ENCODE measurements around the gene IGF2R. TPM values are rescaled to one million over a fixed set of nuclear protein-coding genes. Genes with fewer than 3 reads are reported as not detected.

Gene IGF2R
- total RNA-seq, 1 experiment from 2014 or later: 75.3 TPM

DNA sequence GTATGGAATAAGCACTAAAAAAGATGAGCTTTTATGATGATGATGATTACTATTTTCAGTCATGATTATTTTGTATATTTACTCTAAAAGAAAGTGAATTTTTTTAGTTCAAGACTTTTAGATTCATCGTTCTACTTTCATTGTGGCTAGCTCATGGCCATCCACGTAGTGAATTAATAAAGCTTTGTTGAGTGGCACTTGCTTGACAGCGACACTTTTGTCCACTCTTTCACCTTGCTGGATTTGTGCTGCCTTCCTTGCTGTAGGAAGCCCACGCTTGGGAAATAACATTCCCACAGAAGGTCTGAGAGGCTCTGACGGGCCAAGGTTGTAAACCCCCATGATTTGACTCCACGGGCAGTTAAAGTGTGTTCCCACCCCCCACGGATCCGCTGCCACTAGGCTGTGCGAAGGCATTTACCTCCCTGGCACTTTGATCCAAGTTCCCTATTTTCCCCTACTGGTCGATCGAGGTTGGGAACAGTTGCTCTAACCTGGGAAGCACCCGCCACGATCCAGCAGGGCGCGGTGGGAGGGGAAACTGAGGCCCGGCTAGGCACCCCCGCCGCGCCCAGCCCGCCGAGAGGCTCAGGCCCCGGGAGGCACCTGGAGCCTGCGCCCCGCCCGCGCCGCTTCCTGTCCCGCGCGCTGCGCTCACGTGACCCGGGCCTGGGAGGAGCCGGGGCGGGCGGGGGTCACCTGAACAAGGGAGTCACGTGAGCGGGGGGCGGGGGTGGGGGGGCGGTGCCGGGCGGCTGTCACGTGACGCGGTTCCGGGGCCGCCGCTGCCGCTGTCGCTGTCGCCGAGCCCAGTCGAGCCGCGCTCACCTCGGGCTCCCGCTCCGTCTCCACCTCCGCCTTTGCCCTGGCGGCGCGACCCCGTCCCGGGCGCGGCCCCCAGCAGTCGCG lies at the start of gene IGF2R (continued):
- no peak for TF ChIP-seq ZNF219 (CRISPR knock-in tag; IDR thresholded peaks at IDR 0.05; ENCODE audit: borderline replicate concordance)
- TF ChIP-seq, protein P1, sequence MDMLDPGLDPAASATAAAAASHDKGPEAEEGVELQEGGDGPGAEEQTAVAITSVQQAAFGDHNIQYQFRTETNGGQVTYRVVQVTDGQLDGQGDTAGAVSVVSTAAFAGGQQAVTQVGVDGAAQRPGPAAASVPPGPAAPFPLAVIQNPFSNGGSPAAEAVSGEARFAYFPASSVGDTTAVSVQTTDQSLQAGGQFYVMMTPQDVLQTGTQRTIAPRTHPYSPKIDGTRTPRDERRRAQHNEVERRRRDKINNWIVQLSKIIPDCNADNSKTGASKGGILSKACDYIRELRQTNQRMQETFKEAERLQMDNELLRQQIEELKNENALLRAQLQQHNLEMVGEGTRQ (CRISPR knock-in tag; IDR thresholded peaks at IDR 0.05): peak; percentile 96
- TF ChIP-seq, protein P2, sequence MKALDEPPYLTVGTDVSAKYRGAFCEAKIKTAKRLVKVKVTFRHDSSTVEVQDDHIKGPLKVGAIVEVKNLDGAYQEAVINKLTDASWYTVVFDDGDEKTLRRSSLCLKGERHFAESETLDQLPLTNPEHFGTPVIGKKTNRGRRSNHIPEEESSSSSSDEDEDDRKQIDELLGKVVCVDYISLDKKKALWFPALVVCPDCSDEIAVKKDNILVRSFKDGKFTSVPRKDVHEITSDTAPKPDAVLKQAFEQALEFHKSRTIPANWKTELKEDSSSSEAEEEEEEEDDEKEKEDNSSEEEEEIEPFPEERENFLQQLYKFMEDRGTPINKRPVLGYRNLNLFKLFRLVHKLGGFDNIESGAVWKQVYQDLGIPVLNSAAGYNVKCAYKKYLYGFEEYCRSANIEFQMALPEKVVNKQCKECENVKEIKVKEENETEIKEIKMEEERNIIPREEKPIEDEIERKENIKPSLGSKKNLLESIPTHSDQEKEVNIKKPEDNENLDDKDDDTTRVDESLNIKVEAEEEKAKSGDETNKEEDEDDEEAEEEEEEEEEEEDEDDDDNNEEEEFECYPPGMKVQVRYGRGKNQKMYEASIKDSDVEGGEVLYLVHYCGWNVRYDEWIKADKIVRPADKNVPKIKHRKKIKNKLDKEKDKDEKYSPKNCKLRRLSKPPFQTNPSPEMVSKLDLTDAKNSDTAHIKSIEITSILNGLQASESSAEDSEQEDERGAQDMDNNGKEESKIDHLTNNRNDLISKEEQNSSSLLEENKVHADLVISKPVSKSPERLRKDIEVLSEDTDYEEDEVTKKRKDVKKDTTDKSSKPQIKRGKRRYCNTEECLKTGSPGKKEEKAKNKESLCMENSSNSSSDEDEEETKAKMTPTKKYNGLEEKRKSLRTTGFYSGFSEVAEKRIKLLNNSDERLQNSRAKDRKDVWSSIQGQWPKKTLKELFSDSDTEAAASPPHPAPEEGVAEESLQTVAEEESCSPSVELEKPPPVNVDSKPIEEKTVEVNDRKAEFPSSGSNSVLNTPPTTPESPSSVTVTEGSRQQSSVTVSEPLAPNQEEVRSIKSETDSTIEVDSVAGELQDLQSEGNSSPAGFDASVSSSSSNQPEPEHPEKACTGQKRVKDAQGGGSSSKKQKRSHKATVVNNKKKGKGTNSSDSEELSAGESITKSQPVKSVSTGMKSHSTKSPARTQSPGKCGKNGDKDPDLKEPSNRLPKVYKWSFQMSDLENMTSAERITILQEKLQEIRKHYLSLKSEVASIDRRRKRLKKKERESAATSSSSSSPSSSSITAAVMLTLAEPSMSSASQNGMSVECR (CRISPR knock-in tag; IDR thresholded peaks at IDR 0.05; ENCODE audit: borderline replicate concordance): no peak
- no peak for TF ChIP-seq TEAD4 (CRISPR knock-in tag; IDR thresholded peaks at IDR 0.05)
- TF ChIP-seq NFE2L1 (CRISPR knock-in tag; IDR thresholded peaks at IDR 0.05): no peak
- TF ChIP-seq JUN (CRISPR knock-in tag; IDR thresholded peaks at IDR 0.05): no peak
- TF ChIP-seq, protein P3, sequence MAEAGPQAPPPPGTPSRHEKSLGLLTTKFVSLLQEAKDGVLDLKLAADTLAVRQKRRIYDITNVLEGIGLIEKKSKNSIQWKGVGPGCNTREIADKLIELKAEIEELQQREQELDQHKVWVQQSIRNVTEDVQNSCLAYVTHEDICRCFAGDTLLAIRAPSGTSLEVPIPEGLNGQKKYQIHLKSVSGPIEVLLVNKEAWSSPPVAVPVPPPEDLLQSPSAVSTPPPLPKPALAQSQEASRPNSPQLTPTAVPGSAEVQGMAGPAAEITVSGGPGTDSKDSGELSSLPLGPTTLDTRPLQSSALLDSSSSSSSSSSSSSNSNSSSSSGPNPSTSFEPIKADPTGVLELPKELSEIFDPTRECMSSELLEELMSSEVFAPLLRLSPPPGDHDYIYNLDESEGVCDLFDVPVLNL (CRISPR knock-in tag; IDR thresholded peaks at IDR 0.05; ENCODE audit: borderline replicate concordance, low read depth): no peak
- TF ChIP-seq ZNF671 (CRISPR knock-in tag; IDR thresholded peaks at IDR 0.05): no peak
- TF ChIP-seq IRF2 (CRISPR knock-in tag; IDR thresholded peaks at IDR 0.05; ENCODE audit: borderline replicate concordance, low read depth): no peak
- no peak for TF ChIP-seq KAT7 (CRISPR knock-in tag; IDR thresholded peaks at IDR 0.05; ENCODE audit: borderline replicate concordance)
- TF ChIP-seq, protein P4, sequence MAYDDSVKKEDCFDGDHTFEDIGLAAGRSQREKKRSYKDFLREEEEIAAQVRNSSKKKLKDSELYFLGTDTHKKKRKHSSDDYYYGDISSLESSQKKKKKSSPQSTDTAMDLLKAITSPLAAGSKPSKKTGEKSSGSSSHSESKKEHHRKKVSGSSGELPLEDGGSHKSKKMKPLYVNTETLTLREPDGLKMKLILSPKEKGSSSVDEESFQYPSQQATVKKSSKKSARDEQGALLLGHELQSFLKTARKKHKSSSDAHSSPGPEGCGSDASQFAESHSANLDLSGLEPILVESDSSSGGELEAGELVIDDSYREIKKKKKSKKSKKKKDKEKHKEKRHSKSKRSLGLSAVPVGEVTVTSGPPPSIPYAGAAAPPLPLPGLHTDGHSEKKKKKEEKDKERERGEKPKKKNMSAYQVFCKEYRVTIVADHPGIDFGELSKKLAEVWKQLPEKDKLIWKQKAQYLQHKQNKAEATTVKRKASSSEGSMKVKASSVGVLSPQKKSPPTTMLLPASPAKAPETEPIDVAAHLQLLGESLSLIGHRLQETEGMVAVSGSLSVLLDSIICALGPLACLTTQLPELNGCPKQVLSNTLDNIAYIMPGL (CRISPR knock-in tag; IDR thresholded peaks at IDR 0.05): no peak
- TF ChIP-seq ZNF317 (CRISPR knock-in tag; IDR thresholded peaks at IDR 0.05; ENCODE audit: borderline replicate concordance, low read depth): no peak
- TF ChIP-seq RELA (CRISPR knock-in tag; IDR thresholded peaks at IDR 0.05; ENCODE audit: borderline replicate concordance): no peak
- no peak for TF ChIP-seq GRHL2 (CRISPR knock-in tag; IDR thresholded peaks at IDR 0.05; ENCODE audit: insufficient replicate concordance, severe bottlenecking)
- no peak for TF ChIP-seq HMGA2 (CRISPR knock-in tag; IDR thresholded peaks at IDR 0.05)
- TF ChIP-seq, protein P5, sequence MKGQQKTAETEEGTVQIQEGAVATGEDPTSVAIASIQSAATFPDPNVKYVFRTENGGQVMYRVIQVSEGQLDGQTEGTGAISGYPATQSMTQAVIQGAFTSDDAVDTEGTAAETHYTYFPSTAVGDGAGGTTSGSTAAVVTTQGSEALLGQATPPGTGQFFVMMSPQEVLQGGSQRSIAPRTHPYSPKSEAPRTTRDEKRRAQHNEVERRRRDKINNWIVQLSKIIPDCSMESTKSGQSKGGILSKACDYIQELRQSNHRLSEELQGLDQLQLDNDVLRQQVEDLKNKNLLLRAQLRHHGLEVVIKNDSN (CRISPR knock-in tag; IDR thresholded peaks at IDR 0.05): peak; percentile 92
- TF ChIP-seq ZNF416 (CRISPR knock-in tag; IDR thresholded peaks at IDR 0.05): no peak
- TF ChIP-seq ZNF423 (CRISPR knock-in tag; IDR thresholded peaks at IDR 0.05): peak; percentile 58; the same call in 1 of the 2 replicates
- TF ChIP-seq, protein P6, sequence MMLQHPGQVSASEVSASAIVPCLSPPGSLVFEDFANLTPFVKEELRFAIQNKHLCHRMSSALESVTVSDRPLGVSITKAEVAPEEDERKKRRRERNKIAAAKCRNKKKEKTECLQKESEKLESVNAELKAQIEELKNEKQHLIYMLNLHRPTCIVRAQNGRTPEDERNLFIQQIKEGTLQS (CRISPR knock-in tag; conservative IDR thresholded peaks at IDR 0.05): no peak
- TF ChIP-seq MXD4 (CRISPR knock-in tag; IDR thresholded peaks at IDR 0.05; ENCODE audit: borderline replicate concordance): no peak
- TF ChIP-seq, protein P7, sequence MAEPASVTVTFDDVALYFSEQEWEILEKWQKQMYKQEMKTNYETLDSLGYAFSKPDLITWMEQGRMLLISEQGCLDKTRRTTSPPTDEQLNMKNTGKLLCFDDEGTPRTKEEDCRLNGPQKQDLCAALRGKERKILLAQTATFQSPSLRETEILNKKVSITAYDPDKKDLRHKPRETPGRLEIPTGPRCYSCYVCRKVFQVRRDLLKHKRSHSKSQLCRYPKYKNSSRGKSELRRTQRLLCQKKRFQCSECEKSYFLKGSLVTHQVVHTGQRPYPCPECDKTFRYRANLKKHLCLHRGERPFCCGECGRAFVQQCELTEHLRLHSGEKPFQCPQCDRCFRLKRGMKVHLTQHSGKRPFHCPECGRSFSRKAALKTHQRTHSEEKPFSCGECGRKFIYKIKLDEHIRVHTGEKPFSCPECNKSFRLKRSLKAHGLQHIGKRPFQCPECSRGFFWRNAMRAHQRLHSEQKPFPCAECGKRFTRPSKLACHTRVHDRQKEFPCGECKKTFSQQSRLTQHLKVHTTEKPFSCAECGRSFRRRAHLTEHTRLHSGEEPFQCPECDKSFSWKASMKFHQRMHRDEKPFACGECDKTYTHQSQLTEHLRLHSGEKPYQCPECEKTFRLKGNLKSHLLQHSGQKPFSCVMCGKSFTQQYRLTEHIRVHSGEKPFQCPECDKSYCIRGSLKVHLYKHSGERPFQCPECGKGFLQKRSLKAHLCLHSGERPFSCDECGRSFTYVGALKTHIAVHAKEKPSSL (CRISPR knock-in tag; conservative IDR thresholded peaks at IDR 0.05): no peak
- TF ChIP-seq EMX1 (CRISPR knock-in tag; IDR thresholded peaks at IDR 0.05): no peak
- no peak for TF ChIP-seq CREB1 (CRISPR knock-in tag; IDR thresholded peaks at IDR 0.05)
- TF ChIP-seq NR3C1 (CRISPR knock-in tag; conservative IDR thresholded peaks at IDR 0.05; ENCODE audit: low read depth): no peak
- no peak; the same call in 1 of the 2 replicates for TF ChIP-seq OVOL2 (CRISPR knock-in tag; IDR thresholded peaks at IDR 0.05; ENCODE audit: borderline replicate concordance)
